Breast epithelium (tissue), 3 donors: ENCODE data around the gene SMARCAD1.

Experiments used
- CTCF ChIP-seq, 3 donors: fragments of 450-650 bp; IDR thresholded peaks; one replicate each; pipeline ENCODE4 v1.5.1; 2016 to 2017; ENCODE audit warnings: antibody characterized with exemption in 3 of 3, mild to moderate bottlenecking in 3 of 3, moderate library complexity in 3 of 3
- POLR2A ChIP-seq: fragments of 450-650 bp; IDR thresholded peaks from one replicate; pipeline ENCODE4 v1.6.1; 2016; ENCODE audit warnings: antibody characterized with exemption, mild to moderate bottlenecking, moderate library complexity
- POLR2AphosphoS5 ChIP-seq, 3 donors: sonication (generic); formaldehyde crosslinking; IDR thresholded peaks; one replicate each; pipeline ENCODE4 v1.6.1; 2017; ENCODE audit warnings: antibody characterized with exemption in 3 of 3

DNA sequence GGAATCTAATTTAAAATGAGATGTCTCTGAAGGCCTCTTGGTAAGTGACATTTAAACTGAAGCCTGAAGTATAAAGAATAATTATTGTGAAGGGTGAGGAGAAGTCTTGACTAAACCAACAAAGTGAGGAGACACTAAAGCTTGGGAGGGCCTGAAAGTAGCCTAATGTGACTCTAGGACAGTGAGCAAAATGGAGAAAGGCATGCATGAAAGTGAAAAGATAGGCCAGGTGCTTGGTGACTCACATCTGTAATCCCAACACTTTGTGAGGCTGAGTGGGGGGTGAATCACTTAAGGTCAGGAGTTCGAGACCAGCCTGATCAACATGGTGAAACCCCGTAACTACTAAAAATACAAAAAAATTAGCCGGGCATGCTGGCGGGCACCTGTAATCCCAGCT, 46.9 kb upstream of the SMARCAD1 start:
- TF ChIP-seq CTCF (IDR thresholded peaks at IDR 0.05), result no peak
- TF ChIP-seq POLR2AphosphoS5 (IDR thresholded peaks at IDR 0.05), result no peak
- no peak for TF ChIP-seq POLR2A
